AG09319 (cell line): ENCODE results near the gene ULBP2.
"Not testable (repeated sequence)": the region's sequence is repeated elsewhere in the genome, so short reads cannot be mapped to it uniquely, and the experiment has no call there.

Experiments
- DNase-seq: peaks from one replicate; pipeline ENCODE4 v3.0.0-alpha.2; 2010; ENCODE audit warnings: low read depth; ENCODE audit errors: extremely low read depth
- TF ChIP-seq, protein P1 (sequence below): IDR thresholded peaks from 2 replicates; pipeline ENCODE4 v1.5.1; 2011; ENCODE audit warnings: low read depth, mild to moderate bottlenecking, inconsistent platforms, low read length, moderate library complexity

ULBP2 gene

DNA sequence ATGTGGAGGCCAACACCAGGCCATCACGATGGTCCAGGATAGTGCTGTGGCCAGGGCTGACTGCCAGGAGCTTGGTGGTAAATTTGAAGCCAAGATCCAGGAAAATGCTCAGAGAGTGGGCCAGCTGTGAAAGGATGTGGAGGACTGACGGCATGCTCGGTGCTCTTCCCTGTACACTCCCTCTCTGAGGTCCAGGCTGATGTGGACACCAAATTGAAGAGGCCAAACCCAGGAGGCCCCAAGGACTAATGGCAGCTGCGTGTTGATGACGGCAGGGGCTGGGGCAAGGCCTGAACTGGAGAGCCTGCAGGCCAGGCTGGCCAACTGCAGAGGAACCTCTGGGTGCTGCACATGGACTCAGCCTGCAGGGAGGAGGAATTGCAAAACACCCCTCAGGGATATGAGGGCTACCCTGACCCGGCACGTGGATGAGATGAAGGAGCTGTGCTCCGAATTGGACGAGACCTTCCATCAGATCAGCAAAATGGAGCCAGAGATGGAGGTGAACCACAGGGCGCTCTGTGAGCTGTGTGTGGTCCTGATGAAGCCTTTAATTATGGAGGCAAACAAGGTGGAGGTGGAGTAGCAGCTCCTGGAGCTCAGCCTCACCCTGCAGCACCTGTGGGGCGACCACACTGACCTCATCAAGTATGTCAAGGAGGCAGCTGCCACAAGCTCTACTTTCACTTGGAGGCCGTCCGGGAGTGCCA is 37.0 kb upstream of the ULBP2 start:
- TF ChIP-seq, protein P1, sequence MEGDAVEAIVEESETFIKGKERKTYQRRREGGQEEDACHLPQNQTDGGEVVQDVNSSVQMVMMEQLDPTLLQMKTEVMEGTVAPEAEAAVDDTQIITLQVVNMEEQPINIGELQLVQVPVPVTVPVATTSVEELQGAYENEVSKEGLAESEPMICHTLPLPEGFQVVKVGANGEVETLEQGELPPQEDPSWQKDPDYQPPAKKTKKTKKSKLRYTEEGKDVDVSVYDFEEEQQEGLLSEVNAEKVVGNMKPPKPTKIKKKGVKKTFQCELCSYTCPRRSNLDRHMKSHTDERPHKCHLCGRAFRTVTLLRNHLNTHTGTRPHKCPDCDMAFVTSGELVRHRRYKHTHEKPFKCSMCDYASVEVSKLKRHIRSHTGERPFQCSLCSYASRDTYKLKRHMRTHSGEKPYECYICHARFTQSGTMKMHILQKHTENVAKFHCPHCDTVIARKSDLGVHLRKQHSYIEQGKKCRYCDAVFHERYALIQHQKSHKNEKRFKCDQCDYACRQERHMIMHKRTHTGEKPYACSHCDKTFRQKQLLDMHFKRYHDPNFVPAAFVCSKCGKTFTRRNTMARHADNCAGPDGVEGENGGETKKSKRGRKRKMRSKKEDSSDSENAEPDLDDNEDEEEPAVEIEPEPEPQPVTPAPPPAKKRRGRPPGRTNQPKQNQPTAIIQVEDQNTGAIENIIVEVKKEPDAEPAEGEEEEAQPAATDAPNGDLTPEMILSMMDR, result no peak

DNA sequence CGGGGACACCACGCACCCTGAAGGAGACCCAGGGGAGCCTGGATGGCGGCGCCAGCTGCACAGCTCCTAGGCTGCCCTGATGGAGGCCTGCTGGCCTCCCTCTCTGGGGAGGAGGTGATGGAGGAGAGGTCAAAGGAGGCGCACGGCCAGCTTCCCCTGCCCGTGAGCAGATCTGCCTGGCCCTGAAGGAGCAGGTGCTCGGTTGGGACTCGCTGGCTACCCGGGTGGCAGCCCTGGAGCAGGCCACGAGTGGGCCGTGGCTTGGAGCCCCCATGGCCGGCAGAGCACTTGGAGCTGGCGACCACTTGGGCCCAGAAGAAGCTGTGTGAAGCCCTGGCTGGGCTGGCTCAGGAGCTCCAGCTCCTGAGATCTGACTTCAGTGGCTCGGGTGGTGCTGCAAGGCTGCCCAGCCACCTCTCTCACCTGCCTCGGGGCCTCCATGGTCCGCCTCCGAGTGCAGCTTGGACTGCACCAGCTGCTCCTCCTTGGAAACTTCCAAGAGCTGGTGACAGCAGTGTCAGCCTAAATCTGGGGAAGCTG is 36.4 kb upstream of the ULBP2 start:
- no peak for DNase-seq
- TF ChIP-seq, protein P1, result no peak

More for the DNA sequence above, 37.0 kb upstream of the ULBP2 start:
- no peak for DNase-seq

DNA sequence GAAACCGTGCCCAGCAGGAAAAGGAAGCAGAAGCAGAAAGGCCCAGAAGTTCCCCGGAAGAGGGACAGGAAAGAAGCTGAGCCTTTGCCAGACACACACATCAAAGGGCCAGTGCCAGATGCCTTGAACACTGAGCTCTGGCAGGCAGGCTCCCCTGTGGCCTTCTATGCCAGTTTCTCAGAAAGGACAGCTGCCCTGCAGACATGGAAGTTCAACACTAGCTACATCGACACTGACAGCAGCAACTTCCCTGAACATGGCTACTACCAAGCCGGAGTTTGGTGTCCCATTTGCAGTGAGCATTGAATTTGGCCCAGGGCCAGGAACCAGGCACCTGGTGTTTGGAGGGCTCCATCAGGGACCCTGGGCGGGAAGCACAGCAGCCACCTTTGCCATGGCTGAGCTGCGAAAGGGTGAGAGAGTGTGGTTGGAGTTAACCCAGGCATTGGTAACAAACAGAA is 35.9 kb upstream of the ULBP2 start:
- TF ChIP-seq, protein P1, result no peak
- no peak for DNase-seq

DNA sequence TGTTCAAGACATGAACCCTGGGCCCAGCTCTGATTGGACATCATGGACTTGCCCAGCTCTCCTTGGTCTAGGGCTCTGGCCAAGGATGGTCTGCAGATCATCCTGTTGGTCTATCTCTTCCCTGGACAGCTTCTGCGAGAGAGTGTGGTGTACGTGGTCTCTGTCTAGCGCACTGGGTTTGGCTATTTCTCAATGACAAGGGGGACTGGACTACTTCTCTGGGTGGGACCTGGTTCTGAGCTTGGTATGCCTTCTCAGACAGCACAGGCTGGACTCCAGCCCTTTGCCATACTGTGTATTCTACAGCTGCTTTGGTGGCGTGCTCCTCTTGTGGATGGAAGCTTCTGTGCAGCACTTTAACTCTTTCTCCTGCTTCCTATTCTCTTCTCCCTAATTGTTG is 35.4 kb upstream of the ULBP2 start:
- TF ChIP-seq, protein P1, result no peak
- no peak for DNase-seq

DNA sequence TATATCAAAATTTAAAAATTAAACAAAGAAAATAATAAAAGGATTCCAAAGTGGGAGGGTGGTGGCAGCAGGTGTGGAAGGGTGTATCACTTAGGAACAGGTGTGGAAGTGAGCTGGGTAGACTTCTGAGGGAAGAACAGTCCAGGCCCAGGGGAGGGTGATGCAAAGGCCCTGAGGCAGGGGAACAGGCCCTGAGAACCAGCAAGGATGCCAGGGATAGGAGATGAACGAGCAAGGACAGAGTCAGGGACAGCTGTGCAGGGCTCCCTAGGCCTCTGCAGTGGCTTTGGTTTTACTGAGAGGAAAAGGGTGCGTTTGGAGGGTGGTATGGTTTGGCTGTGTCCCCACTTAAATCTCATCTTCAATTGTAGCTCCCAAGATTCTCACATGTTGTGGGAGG is 34.5 kb upstream of the ULBP2 start:
- TF ChIP-seq, protein P1, result no peak
- no peak for DNase-seq

DNA sequence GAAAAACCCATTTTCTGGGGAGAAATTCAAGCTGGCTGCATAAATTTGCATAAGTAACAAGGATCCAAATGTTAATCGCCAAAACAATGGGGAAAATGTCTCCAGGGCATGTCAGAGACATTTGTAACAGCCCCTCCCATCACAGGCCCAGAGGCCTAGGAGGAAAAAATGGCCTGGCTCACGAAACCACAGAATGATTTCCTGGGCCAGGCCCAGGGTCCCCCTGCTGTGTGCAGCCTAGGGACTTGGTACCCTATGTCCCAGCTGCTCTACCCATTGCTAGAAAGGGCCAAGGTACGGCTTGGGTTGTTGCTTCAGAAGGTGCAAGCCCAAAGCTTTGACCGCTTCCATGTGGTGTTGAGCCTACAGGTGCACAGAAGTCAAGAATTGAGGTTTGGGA is 33.3 kb upstream of the ULBP2 start:
- DNase-seq, result not testable (repeated sequence)

DNA sequence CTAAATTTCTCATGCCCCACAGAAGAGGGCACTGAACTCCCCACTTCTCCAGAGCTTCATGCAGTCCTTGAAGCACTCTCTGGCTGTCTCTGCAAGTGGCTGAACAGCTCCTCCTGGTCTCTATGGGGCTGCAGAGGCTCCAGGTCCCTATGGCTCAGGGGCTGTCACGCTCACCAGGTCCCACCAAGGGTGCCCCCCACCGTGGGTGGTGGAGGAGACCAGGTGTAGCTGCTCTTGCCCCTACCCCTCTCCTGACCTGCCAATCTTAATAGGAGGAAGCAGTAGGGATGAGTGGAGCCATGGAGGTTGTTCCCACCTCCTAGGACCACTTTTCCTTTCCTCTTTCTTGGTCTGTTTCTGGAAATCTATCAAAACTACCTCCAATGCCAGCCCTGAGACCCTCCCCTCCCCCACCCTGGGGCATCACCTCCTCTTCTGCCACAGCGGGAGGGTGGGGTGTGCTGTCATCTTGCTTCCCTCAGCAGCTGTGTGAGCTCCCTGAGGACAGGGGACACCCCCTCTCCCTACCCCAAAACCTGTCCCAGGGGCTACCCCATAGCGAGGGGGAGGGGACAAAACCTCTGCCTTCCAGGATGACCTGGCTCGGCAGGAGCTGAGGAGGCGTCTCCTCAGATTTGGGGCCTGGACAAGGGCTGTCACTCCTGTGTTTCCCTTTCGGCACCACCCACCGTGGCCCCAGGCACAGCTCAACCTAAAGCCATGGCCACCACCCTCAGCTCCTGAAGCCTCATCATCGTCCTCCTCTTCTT is 31.9 kb upstream of the ULBP2 start:
- no peak for DNase-seq
- TF ChIP-seq, protein P1, result no peak
